ENCODE results near the gene ZNF76. TPM values are rescaled to one million over a fixed set of nuclear protein-coding genes. Genes with fewer than 3 reads are reported as not detected.

Gene ZNF76
- total RNA-seq, 1 donor from 2014 or later, result 20.3 TPM

GRCh38 chr6:35236223-35236622, 23.3 kb upstream of the ZNF76 start:
- no peak overlapping the region for H3K4me3 Mint-ChIP-seq (ENCODE audit: unreplicated experiment)
- DNase-seq (ENCODE audit: low spot score), result no peak
- no peak for TF ChIP-seq CTCF (IDR thresholded peaks at IDR 0.05)
- H3K27ac Mint-ChIP-seq (ENCODE audit: unreplicated experiment), result no peak overlapping the region
- peaks cover 5% of the 10 kb centered on the region for H3K9me3 Mint-ChIP-seq (ENCODE audit: low read depth)
- H3K36me3 Mint-ChIP-seq (ENCODE audit: low read depth), result peaks cover 36% of the 10 kb centered on the region
- peaks cover 52% of the 10 kb centered on the region for H3K4me1 Mint-ChIP-seq (ENCODE audit: low read depth)
- no peaks in the 10 kb centered on the region for H3K27me3 Mint-ChIP-seq (ENCODE audit: low read depth)

GRCh38 chr6:35237476-35237875, 22.1 kb upstream of the ZNF76 start:
- no peak overlapping the region for H3K27ac Mint-ChIP-seq (ENCODE audit: unreplicated experiment)

GRCh38 chr6:35238843-35239289, 20.7 kb upstream of the ZNF76 start:
- H3K4me3 Mint-ChIP-seq (ENCODE audit: unreplicated experiment), result no peak overlapping the region
- H3K27ac Mint-ChIP-seq (ENCODE audit: unreplicated experiment), result peak overlapping the region; percentile 90
- peaks cover 42% of the 10 kb centered on the region for H3K4me1 Mint-ChIP-seq (ENCODE audit: low read depth)
- H3K36me3 Mint-ChIP-seq (ENCODE audit: low read depth), result peaks cover 26% of the 10 kb centered on the region
- no peak for DNase-seq (ENCODE audit: low spot score)
- peaks cover 5% of the 10 kb centered on the region for H3K9me3 Mint-ChIP-seq (ENCODE audit: low read depth)
- TF ChIP-seq CTCF (IDR thresholded peaks at IDR 0.05), result no peak
- no peaks in the 10 kb centered on the region for H3K27me3 Mint-ChIP-seq (ENCODE audit: low read depth)

More at GRCh38 chr6:35237476-35237875, 22.1 kb upstream of the ZNF76 start:
- DNase-seq (ENCODE audit: low spot score), result no peak
- TF ChIP-seq CTCF (IDR thresholded peaks at IDR 0.05), result no peak
- Mint-ChIP-seq H3K27me3 (ENCODE audit: low read depth) (no peaks in the 10 kb centered on the region), H3K4me3 (ENCODE audit: unreplicated experiment) (no peak overlapping the region), H3K4me1 (ENCODE audit: low read depth) (peaks cover 42% of the 10 kb centered on the region), H3K36me3 (ENCODE audit: low read depth) (peaks cover 30% of the 10 kb centered on the region), H3K9me3 (ENCODE audit: low read depth) (peaks cover 5% of the 10 kb centered on the region)

GRCh38 chr6:35239581-35239980, 20.0 kb upstream of the ZNF76 start:
- Mint-ChIP-seq H3K4me3 (ENCODE audit: unreplicated experiment) (no peak overlapping the region), H3K4me1 (ENCODE audit: low read depth) (peaks cover 35% of the 10 kb centered on the region), H3K27me3 (ENCODE audit: low read depth) (no peaks in the 10 kb centered on the region), H3K9me3 (ENCODE audit: low read depth) (peaks cover 5% of the 10 kb centered on the region), H3K27ac (ENCODE audit: unreplicated experiment) (peak overlapping the region; percentile 90), H3K36me3 (ENCODE audit: low read depth) (peaks cover 26% of the 10 kb centered on the region)
- DNase-seq (ENCODE audit: low spot score), result no peak
- no peak for TF ChIP-seq CTCF (IDR thresholded peaks at IDR 0.05)

- Mint-ChIP-seq H3K36me3 (ENCODE audit: low read depth) (peaks cover 32% of the 10 kb centered on the region), H3K4me1 (ENCODE audit: low read depth) (peaks cover 30% of the 10 kb centered on the region), H3K4me3 (ENCODE audit: unreplicated experiment) (no peak overlapping the region), H3K9me3 (ENCODE audit: low read depth) (no peaks in the 10 kb centered on the region), H3K27ac (ENCODE audit: unreplicated experiment) (no peak overlapping the region), H3K27me3 (ENCODE audit: low read depth) (no peaks in the 10 kb centered on the region)
- DNase-seq (ENCODE audit: low spot score), result no peak
- peak; percentile 98 for TF ChIP-seq CTCF (IDR thresholded peaks at IDR 0.05)
Observed at GRCh38 chr6:35240838-35241801, 18.4 kb upstream of the ZNF76 start.
